Adrenal gland (tissue), 5 donors: ENCODE data around the gene CYP4F12.

ENCODE experiments used
- POLR2A ChIP-seq, 2 donors: fragments of 450-650 bp; IDR thresholded peaks; one replicate each; pipeline ENCODE4 v1.6.1; 2017; ENCODE audit warnings: antibody characterized with exemption in 2 of 2, mild to moderate bottlenecking in 2 of 2, moderate library complexity in 1 of 2
- TF ChIP-seq, protein P1 (sequence below), 6 experiments: fragments of 450-650 bp in 4 of 6; fragments of 200-600 bp in 2 of 6; sonication (generic) in 1 of 6; IDR thresholded peaks; 1 replicate in 5 of 6; 2 replicates in 1 of 6; pipeline versions ENCODE4 v1.5.1 to v1.8.0; 2016 to 2021; ENCODE audit warnings: antibody characterized with exemption in 6 of 6, mild to moderate bottlenecking in 2 of 6, moderate library complexity in 1 of 6
- donor health status: DM: no; HTN: no; CAD: no.

- TF ChIP-seq, protein P1, sequence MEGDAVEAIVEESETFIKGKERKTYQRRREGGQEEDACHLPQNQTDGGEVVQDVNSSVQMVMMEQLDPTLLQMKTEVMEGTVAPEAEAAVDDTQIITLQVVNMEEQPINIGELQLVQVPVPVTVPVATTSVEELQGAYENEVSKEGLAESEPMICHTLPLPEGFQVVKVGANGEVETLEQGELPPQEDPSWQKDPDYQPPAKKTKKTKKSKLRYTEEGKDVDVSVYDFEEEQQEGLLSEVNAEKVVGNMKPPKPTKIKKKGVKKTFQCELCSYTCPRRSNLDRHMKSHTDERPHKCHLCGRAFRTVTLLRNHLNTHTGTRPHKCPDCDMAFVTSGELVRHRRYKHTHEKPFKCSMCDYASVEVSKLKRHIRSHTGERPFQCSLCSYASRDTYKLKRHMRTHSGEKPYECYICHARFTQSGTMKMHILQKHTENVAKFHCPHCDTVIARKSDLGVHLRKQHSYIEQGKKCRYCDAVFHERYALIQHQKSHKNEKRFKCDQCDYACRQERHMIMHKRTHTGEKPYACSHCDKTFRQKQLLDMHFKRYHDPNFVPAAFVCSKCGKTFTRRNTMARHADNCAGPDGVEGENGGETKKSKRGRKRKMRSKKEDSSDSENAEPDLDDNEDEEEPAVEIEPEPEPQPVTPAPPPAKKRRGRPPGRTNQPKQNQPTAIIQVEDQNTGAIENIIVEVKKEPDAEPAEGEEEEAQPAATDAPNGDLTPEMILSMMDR (IDR thresholded peaks at IDR 0.05): no peak
- no peak for TF ChIP-seq POLR2A (IDR thresholded peaks at IDR 0.05)
Observed at GRCh38 chr19:15652559-15653278, 20.2 kb upstream of the CYP4F12 start.
